Measurements from ENCODE around the gene HEPH. TPM values are rescaled to one million over a fixed set of nuclear protein-coding genes. Genes with fewer than 3 reads are reported as not detected.
"Not testable (repeated sequence)": the region's sequence is repeated elsewhere in the genome, so short reads cannot be mapped to it uniquely, and the experiment has no call there.

HEPH gene
- total RNA-seq, 1 donor from 2014 or later, result 106 TPM

DNA sequence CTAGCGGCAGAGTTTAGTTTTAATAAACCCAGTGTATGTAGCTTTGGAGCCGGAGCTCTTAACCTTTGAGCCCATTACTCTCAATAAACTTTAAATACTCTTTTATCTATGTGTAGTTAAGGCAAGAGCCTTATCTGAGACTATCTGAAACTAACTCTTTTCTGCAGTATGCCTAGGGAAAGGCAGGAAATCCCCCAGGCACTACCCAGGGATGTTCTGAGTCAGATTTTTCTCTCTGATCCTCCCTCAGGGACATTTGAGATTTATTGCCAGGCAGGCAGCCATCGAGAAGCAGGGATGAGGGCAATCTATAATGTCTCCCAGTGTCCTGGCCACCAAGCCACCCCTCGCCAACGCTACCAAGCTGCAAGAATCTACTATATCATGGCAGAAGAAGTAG, 39.1 kb downstream of the HEPH start:
- H3K9me3 Mint-ChIP-seq (ENCODE audit: unreplicated experiment), result no peaks in the 10 kb centered on the region

DNA sequence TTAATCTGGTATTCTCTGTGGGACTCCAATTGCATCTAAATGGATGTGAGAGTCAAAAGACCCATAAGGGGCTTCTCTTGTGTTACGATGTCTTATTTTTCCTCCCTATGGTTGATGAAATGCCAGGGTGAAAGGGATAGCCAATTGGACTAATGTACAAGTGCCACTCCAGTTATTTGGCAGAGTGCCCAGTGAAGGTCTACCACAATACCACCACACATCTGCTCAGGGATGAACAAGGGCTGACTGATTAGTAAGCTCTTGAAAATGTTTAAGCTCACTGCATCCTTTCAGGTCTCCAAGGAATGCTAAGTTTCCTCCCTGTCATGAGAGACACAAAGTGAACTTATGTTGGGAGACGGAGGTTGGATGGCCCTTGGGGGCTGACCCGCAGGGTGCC, 57.8 kb downstream of the HEPH start:
- H3K9me3 Mint-ChIP-seq (ENCODE audit: unreplicated experiment), result no peaks in the 10 kb centered on the region
- H3K4me1 Mint-ChIP-seq (ENCODE audit: unreplicated experiment), result no peaks in the 10 kb centered on the region
- H3K27me3 Mint-ChIP-seq (ENCODE audit: unreplicated experiment), result no peaks in the 10 kb centered on the region
- peaks cover 24% of the 10 kb centered on the region for H3K36me3 Mint-ChIP-seq (ENCODE audit: low read depth, unreplicated experiment)
- H3K4me3 Mint-ChIP-seq (ENCODE audit: unreplicated experiment), result no peak overlapping the region
- DNase-seq (ENCODE audit: low spot score), result no peak
- TF ChIP-seq, protein P1, sequence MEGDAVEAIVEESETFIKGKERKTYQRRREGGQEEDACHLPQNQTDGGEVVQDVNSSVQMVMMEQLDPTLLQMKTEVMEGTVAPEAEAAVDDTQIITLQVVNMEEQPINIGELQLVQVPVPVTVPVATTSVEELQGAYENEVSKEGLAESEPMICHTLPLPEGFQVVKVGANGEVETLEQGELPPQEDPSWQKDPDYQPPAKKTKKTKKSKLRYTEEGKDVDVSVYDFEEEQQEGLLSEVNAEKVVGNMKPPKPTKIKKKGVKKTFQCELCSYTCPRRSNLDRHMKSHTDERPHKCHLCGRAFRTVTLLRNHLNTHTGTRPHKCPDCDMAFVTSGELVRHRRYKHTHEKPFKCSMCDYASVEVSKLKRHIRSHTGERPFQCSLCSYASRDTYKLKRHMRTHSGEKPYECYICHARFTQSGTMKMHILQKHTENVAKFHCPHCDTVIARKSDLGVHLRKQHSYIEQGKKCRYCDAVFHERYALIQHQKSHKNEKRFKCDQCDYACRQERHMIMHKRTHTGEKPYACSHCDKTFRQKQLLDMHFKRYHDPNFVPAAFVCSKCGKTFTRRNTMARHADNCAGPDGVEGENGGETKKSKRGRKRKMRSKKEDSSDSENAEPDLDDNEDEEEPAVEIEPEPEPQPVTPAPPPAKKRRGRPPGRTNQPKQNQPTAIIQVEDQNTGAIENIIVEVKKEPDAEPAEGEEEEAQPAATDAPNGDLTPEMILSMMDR (IDR thresholded peaks at IDR 0.05; ENCODE audit: unreplicated experiment), result no peak
- H3K27ac Mint-ChIP-seq (ENCODE audit: unreplicated experiment), result no peak overlapping the region

More for the DNA sequence above, 39.1 kb downstream of the HEPH start:
- DNase-seq (ENCODE audit: low spot score), result no peak
- Mint-ChIP-seq H3K4me3 (ENCODE audit: unreplicated experiment) (no peak overlapping the region), H3K36me3 (ENCODE audit: low read depth, unreplicated experiment) (peaks cover 16% of the 10 kb centered on the region), H3K27ac (ENCODE audit: unreplicated experiment) (no peak overlapping the region), H3K27me3 (ENCODE audit: unreplicated experiment) (no peaks in the 10 kb centered on the region), H3K4me1 (ENCODE audit: unreplicated experiment) (peaks cover 30% of the 10 kb centered on the region)
- TF ChIP-seq, protein P1 (IDR thresholded peaks at IDR 0.05; ENCODE audit: unreplicated experiment), result no peak

DNA sequence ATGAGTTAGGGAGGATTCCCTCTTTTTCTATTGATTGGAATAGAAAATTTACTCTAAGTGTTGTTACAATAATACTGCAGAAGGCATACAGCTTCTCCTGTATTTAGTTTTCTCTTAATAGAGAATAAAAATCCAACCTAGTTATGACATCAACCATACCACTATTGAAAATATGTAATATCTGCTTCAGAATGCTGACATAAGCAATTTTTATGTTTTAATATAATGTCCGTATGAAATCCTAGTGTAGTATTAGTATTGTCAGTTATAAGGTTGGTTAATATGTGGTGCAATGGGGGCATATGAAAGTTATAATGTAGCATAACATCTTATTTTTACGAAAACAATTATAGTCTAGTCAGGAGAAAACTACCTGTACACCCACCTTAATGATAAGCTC, 68.2 kb downstream of the HEPH start:
- Mint-ChIP-seq H3K36me3 (ENCODE audit: low read depth, unreplicated experiment) (peaks cover 23% of the 10 kb centered on the region), H3K4me1 (ENCODE audit: unreplicated experiment) (no peaks in the 10 kb centered on the region), H3K27me3 (ENCODE audit: unreplicated experiment) (no peaks in the 10 kb centered on the region), H3K9me3 (ENCODE audit: unreplicated experiment) (no peaks in the 10 kb centered on the region), H3K27ac (ENCODE audit: unreplicated experiment) (no peak overlapping the region), H3K4me3 (ENCODE audit: unreplicated experiment) (no peak overlapping the region)
- DNase-seq (ENCODE audit: low spot score), result no peak
- TF ChIP-seq, protein P1 (IDR thresholded peaks at IDR 0.05; ENCODE audit: unreplicated experiment), result no peak

DNA sequence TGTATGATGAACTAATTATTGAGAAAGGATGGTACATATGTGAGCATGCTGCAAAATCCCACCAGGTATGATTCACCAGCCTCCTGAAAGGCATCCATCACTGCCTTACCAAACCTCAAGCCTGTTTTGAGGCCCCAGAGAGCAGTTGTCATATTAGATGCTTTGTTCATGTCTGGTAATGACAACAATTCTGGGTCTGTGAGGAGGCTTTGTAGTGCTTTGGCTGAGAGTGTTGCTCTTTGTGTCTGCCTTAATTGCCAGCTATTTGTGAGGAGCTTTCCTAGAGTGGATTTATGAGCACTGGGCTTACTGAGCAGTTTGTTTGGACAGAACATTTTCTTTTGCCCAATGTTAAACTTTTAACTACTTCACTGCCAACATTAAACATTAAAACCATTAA, 69.2 kb downstream of the HEPH start:
- no peaks in the 10 kb centered on the region for H3K27me3 Mint-ChIP-seq (ENCODE audit: unreplicated experiment)
- no peaks in the 10 kb centered on the region for H3K9me3 Mint-ChIP-seq (ENCODE audit: unreplicated experiment)
- TF ChIP-seq, protein P1 (IDR thresholded peaks at IDR 0.05; ENCODE audit: unreplicated experiment), result no peak
- no peak overlapping the region for H3K4me3 Mint-ChIP-seq (ENCODE audit: unreplicated experiment)
- H3K36me3 Mint-ChIP-seq (ENCODE audit: low read depth, unreplicated experiment), result peaks cover 20% of the 10 kb centered on the region
- no peaks in the 10 kb centered on the region for H3K4me1 Mint-ChIP-seq (ENCODE audit: unreplicated experiment)
- no peak for DNase-seq (ENCODE audit: low spot score)
- no peak overlapping the region for H3K27ac Mint-ChIP-seq (ENCODE audit: unreplicated experiment)

DNA sequence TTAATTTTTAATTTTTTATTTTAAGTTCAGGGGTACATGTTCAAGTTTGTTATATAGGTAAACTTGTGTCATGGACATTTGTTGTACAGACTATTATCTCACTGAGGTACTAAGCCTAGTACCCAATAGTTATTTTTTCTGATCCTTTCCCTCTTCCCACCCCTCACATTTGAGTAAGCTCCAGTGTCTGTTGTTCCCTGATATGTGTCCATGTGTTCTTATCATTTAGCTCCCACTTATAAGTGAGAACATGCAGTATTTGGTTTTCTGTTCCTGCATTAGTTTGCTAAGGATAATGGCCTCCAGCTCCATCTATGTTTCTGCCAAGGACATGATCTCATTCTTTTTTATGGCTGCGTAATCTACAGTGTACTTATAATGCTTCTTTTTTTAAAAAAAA, 69.9 kb downstream of the HEPH start:
- not testable (repeated sequence) for H3K4me1 Mint-ChIP-seq (ENCODE audit: unreplicated experiment); H3K4me3 Mint-ChIP-seq (ENCODE audit: unreplicated experiment); DNase-seq (ENCODE audit: low spot score); H3K9me3 Mint-ChIP-seq (ENCODE audit: unreplicated experiment); H3K27ac Mint-ChIP-seq (ENCODE audit: unreplicated experiment); H3K27me3 Mint-ChIP-seq (ENCODE audit: unreplicated experiment)
- H3K36me3 Mint-ChIP-seq (ENCODE audit: low read depth, unreplicated experiment), result peaks cover 13% of the 10 kb centered on the region
